ENCODE data around the gene RAB40C.
A peak's percentile ranks its signal among the peaks of the same experiment; 100 is the strongest.

DNA sequence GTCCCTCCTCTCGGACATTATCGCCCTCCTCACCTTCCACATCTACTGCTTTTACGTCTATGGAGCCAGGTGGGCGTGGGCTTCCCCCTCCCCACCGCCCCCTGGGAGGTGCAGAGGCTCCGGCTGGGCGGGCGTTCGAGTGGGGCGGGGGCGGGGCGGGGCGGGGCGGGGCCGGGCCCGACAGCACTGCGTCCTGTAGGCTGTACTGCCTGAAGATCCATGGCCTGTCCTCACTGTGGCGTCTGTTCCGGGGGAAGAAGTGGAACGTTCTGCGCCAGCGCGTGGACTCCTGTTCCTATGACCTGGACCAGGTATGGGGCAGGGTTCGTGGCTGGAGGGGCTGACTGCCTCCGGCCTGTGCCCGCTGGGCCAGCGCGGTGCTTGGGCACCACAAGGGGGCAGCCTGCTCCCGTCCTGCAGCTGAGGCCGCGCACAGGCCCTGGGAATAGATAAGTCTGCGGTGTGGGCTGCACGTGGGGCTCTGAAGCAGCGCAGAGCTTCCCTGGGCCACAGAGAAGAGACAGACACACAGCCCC lies 10.9 kb upstream of the RAB40C start:
- TF ChIP-seq, protein P1, sequence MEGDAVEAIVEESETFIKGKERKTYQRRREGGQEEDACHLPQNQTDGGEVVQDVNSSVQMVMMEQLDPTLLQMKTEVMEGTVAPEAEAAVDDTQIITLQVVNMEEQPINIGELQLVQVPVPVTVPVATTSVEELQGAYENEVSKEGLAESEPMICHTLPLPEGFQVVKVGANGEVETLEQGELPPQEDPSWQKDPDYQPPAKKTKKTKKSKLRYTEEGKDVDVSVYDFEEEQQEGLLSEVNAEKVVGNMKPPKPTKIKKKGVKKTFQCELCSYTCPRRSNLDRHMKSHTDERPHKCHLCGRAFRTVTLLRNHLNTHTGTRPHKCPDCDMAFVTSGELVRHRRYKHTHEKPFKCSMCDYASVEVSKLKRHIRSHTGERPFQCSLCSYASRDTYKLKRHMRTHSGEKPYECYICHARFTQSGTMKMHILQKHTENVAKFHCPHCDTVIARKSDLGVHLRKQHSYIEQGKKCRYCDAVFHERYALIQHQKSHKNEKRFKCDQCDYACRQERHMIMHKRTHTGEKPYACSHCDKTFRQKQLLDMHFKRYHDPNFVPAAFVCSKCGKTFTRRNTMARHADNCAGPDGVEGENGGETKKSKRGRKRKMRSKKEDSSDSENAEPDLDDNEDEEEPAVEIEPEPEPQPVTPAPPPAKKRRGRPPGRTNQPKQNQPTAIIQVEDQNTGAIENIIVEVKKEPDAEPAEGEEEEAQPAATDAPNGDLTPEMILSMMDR (IDR thresholded peaks at IDR 0.05): peak; percentile 72 to 80 (median 77)
- TF ChIP-seq POLR2A (IDR thresholded peaks at IDR 0.05) (no peak), POLR2AphosphoS5 (IDR thresholded peaks at IDR 0.05) (peak in 1 of 4 donors; percentile 25), EP300 (IDR thresholded peaks at IDR 0.05) (no peak)

Measured in sigmoid colon (tissue), 4 donors.